ENCODE measurements around the gene MEF2A. TPM values are rescaled to one million over a fixed set of nuclear protein-coding genes. Genes with fewer than 3 reads are reported as not detected.

The MEF2A gene
- total and polyA plus RNA-seq, 9 of the 15 experiments (the other 6 are each of a cell fraction or from before 2014, with no cell fraction given) = 1.6 to 18.7 (median 8.7) TPM

DNA sequence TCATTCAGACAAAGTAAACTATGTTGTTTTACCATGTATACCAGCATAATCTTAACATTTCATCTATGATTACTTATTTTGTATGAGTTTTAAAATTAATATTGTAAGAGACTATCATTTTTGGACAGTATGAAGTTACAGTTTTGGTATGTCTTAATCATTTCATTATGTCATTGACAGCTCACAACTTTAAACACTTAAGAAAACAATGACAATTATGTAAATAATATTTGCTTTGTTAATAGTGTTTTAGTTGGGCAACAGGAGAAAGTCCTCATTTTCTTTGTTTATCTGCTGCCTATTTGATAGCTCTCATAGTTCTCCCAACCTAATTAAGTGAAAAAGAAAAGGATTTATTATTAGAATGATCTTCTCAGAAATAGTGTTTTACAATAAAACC lies 80.2 kb downstream of the MEF2A start (continued):
- TF ChIP-seq CREB1 (IDR thresholded peaks at IDR 0.05) (no peak), CREB1 (CRISPR knock-in tag; IDR thresholded peaks at IDR 0.05) (no peak)

- Histone ChIP-seq H3K4me3 (no peak overlapping the region), H3K9me3 (replicated peaks; ENCODE audit: control insufficient read depth, insufficient read depth, low read depth, low read length) (no peaks in the 10 kb centered on the region), H3K27ac (ENCODE audit: extremely low read depth, low read depth, low read length) (no peak overlapping the region), H3K9me1 (ENCODE audit: control insufficient read depth, insufficient read depth, low read length) (no peaks in the 10 kb centered on the region), H3K4me2 (ENCODE audit: insufficient read depth, low read length) (no peak overlapping the region), H2AFZ (ENCODE audit: low read depth, low read length) (no peak overlapping the region), H3K36me3 (ENCODE audit: control insufficient read depth, insufficient read depth, low read length) (no peaks in the 10 kb centered on the region), H3K27me3 (ENCODE audit: control insufficient read depth in 2 of 2, insufficient read depth in 2 of 2, low read length in 2 of 2) (no peaks in the 10 kb centered on the region), H3K4me1 (replicated peaks in 1 of 2; ENCODE audit: control insufficient read depth in 2 of 2, insufficient read depth in 2 of 2, low read length in 2 of 2) (no peaks in the 10 kb centered on the region), H3K9ac (ENCODE audit: insufficient read depth in 1 of 2, low read depth in 2 of 2, low read length in 2 of 2) (no peak overlapping the region), H4K20me1 (replicated peaks; ENCODE audit: control insufficient read depth, insufficient read depth, low read length) (no peaks in the 10 kb centered on the region), H3K79me2 (ENCODE audit: control insufficient read depth, insufficient read depth, low read length) (no peaks in the 10 kb centered on the region)
- no TSS peak for BruUV-seq (replicated peaks)
- in situ Hi-C loops (cut with MboI) = no loop called here
- intact Hi-C loops (cut with micrococcal nuclease) = no loop called here
- POLR2A ChIA-PET = interaction anchor here (0.7 kb wide), 1 partner anchor 19 kb away, joined by 3 read pairs; no protein-coding TSS in a partner anchor
- 22% methylated on average over 5 of the region's 6 CpGs for WGBS (ENCODE audit: insufficient coverage, low coverage, missing lambda C conversion rate)
- FAIRE-seq (no peak), DNase-seq (ENCODE audit: extremely low read depth in 1 of 4, low spot score in 3 of 4) (no peak), ATAC-seq (no peak)
- CTCF ChIA-PET (ENCODE audit: low intra/inter-chr PET ratio) = no interaction called here
- TF ChIP-seq SAFB2 (IDR thresholded peaks at IDR 0.05; ENCODE audit: borderline replicate concordance, low read depth, low read length, severe bottlenecking) (no peak), ZBTB40 (IDR thresholded peaks at IDR 0.05) (no peak), ZBTB40 (CRISPR knock-in tag; IDR thresholded peaks at IDR 0.05) (no peak), ZNF121 (CRISPR knock-in tag; conservative IDR thresholded peaks at IDR 0.05) (no peak), ZNF3 (CRISPR knock-in tag; IDR thresholded peaks at IDR 0.05) (no peak), HNRNPUL1 (IDR thresholded peaks at IDR 0.05; ENCODE audit: low read length) (no peak), ZNF174 (CRISPR knock-in tag; IDR thresholded peaks at IDR 0.05) (no peak), RBM39 (optimal IDR thresholded peaks at IDR 0.05; ENCODE audit: low read depth, low read length) (no peak)
- TF ChIP-seq, protein P1, sequence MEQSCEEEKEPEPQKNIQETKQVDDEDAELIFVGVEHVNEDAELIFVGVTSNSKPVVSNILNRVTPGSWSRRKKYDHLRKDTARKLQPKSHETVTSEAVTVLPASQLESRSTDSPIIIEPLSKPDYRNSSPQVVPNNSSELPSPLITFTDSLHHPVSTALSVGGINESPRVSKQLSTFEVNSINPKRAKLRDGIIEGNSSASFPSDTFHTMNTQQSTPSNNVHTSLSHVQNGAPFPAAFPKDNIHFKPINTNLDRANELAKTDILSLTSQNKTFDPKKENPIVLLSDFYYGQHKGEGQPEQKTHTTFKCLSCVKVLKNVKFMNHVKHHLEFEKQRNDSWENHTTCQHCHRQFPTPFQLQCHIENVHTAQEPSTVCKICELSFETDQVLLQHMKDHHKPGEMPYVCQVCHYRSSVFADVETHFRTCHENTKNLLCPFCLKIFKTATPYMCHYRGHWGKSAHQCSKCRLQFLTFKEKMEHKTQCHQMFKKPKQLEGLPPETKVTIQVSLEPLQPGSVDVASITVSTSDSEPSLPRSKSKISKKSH (CRISPR knock-in tag; IDR thresholded peaks at IDR 0.05) = no peak
These were observed 85.4 kb downstream of the MEF2A start for GRCh38 chr15:99651023-99651807.

All from K562 (cell line).